K562 (cell line): Measurements from ENCODE around the gene EBI3. TPM values are rescaled to one million over a fixed set of nuclear protein-coding genes. Genes with fewer than 3 reads are reported as not detected.

Experiments used
- ATAC-seq: fragments of 200-7000 bp; cut with Tn5 transposase; 3 replicates; pipeline ENCODE4 v1.9.1; 2020; ENCODE audit warnings: moderate library complexity
- BruUV-seq: library from RNA; stranded (reverse); fragments of 400-500 nt; replicated peaks from 2 replicates; lab custom pipeline; 2021; lab: Mats Ljungman, UMichigan
- CTCF ChIA-PET: fragments of 300-600 bp; formaldehyde crosslinking; extraction: SDS; loops from one replicate; lab custom pipeline; 2021; ENCODE audit warnings: low intra/inter-chr PET ratio; lab: Yijun Ruan, JAX
- POLR2A ChIA-PET: fragments of 300-600, 350-650 bp; sonication (Branson Sonifier 250); formaldehyde crosslinking; extraction: SDS; loops from one replicate; lab custom pipeline; 2021; ENCODE audit warnings: antibody characterized with exemption, inconsistent platforms; lab: Yijun Ruan, JAX
- DNase-seq, 4 experiments: peaks; one replicate each; pipeline versions ENCODE4 v3.0.0 to v3.0.0-alpha.2; 2011 to 2018; ENCODE audit warnings: low spot score in 3 of 4, mixed read lengths in 3 of 4; ENCODE audit errors: extremely low read depth in 1 of 4
- FAIRE-seq: peaks from 2 replicates; lab custom pipeline; 2011; peaks lifted over from hg19 to GRCh38; lab: Jason Lieb, UNC
- H2AFZ ChIP-seq: 2 replicates; pipeline ENCODE4 v1.6.0; 2011; ENCODE audit warnings: low read depth, low read length, control low read depth, inconsistent platforms
- H3K27ac ChIP-seq: fragments of 200-600 bp; 3 replicates; pipeline ENCODE4 v1.8.0; 2011; ENCODE audit warnings: low read depth, mild to moderate bottlenecking, control low read depth, inconsistent platforms, low read length, moderate library complexity, mixed read lengths; ENCODE audit errors: extremely low read depth
- H3K27me3 ChIP-seq, 2 experiments: fragments of 300-600 bp in 1 of 2; 2 replicates in 1 of 2; 3 replicates in 1 of 2; pipeline versions ENCODE4 v1.6.0 to v1.8.0; 2011; ENCODE audit warnings: inconsistent platforms in 2 of 2, low read length in 2 of 2, mild to moderate bottlenecking in 1 of 2, mixed read lengths in 1 of 2, moderate library complexity in 1 of 2; ENCODE audit not compliant: control insufficient read depth in 2 of 2, insufficient read depth in 2 of 2
- H3K36me3 ChIP-seq: fragments of 300-600 bp; 3 replicates; pipeline ENCODE4 v1.8.0; 2011; ENCODE audit warnings: mild to moderate bottlenecking, low read length, inconsistent platforms; ENCODE audit not compliant: control insufficient read depth, insufficient read depth
- H3K4me1 ChIP-seq, 2 experiments: fragments of 200-600 bp in 1 of 2; replicated peaks in 1 of 2; 2 replicates in 1 of 2; 3 replicates in 1 of 2; pipeline versions ENCODE4 v1.5.1 to v1.8.0; 2011; ENCODE audit warnings: inconsistent platforms in 2 of 2, low read length in 2 of 2, mild to moderate bottlenecking in 1 of 2, mixed read lengths in 1 of 2, moderate library complexity in 1 of 2; ENCODE audit not compliant: control insufficient read depth in 2 of 2, insufficient read depth in 2 of 2
- H3K4me2 ChIP-seq: 2 replicates; pipeline ENCODE4 v1.6.1; 2011; ENCODE audit warnings: low read length, control low read depth, inconsistent platforms, mixed read lengths; ENCODE audit not compliant: insufficient read depth
- H3K4me3 ChIP-seq: fragments of 200-600 bp; sonication (generic), shearing (Covaris generic); 2 replicates; pipeline ENCODE4 v1.5.1; 2016; ENCODE audit warnings: control low read depth, inconsistent platforms
- H3K79me2 ChIP-seq: fragments of 200-600 bp; 3 replicates; pipeline ENCODE4 v1.8.0; 2011; ENCODE audit warnings: low read length, inconsistent platforms; ENCODE audit not compliant: control insufficient read depth, insufficient read depth
- H3K9ac ChIP-seq, 2 experiments: 2 replicates each; pipeline versions ENCODE4 v1.6.0 to v1.6.1; 2011; ENCODE audit warnings: low read depth in 2 of 2, low read length in 2 of 2, control low read depth in 1 of 2, inconsistent platforms in 1 of 2, mild to moderate bottlenecking in 1 of 2, mixed read lengths in 1 of 2; ENCODE audit not compliant: insufficient read depth in 1 of 2
- H3K9me1 ChIP-seq: one replicate; pipeline ENCODE4 v1.6.0; 2011; ENCODE audit warnings: inconsistent platforms, mild to moderate bottlenecking, low read length, moderate library complexity; ENCODE audit not compliant: control insufficient read depth, insufficient read depth
- H3K9me3 ChIP-seq: replicated peaks from 2 replicates; pipeline ENCODE4 v1.5.1; 2011; ENCODE audit warnings: low read depth, low read length, inconsistent platforms; ENCODE audit not compliant: control insufficient read depth, insufficient read depth
- H4K20me1 ChIP-seq: replicated peaks from 2 replicates; pipeline ENCODE4 v1.6.1; 2011; ENCODE audit warnings: low read length, inconsistent platforms, mixed read lengths; ENCODE audit not compliant: control insufficient read depth, insufficient read depth
- BMI1 ChIP-seq: fragments of 150-350 bp; IDR thresholded peaks from 2 replicates; pipeline ENCODE4 v1.6.1; 2014; ENCODE audit warnings: low read length
- CBFA2T2 ChIP-seq: fragments of 450-650 bp; conservative IDR thresholded peaks from 2 replicates; pipeline ENCODE4 v1.6.1; 2017; ENCODE audit warnings: mild to moderate bottlenecking
- FOXA1 ChIP-seq: fragments of 450-650 bp; IDR thresholded peaks from 2 replicates; pipeline ENCODE4 v1.6.1; 2016; ENCODE audit warnings: mild to moderate bottlenecking, borderline replicate concordance
- GATAD2A ChIP-seq: fragments of 450-650 bp; IDR thresholded peaks from 2 replicates; pipeline ENCODE4 v1.6.1; 2017
- HINFP ChIP-seq: fragments of 450-650 bp; conservative IDR thresholded peaks from 2 replicates; pipeline ENCODE4 v1.6.1; 2016; ENCODE audit warnings: missing genetic modification characterization, low read depth, mild to moderate bottlenecking, control low read depth, missing compliant biosample characterization
- KDM1A ChIP-seq, 2 experiments: fragments of 450-650 bp; IDR thresholded peaks; 2 replicates each; pipeline ENCODE4 v1.6.1; 2016; ENCODE audit warnings: mild to moderate bottlenecking in 2 of 2
- MCM2 ChIP-seq: fragments of 450-650 bp; IDR thresholded peaks from 2 replicates; pipeline ENCODE4 v1.6.1; 2017; ENCODE audit warnings: low read depth, mild to moderate bottlenecking
- MLLT1 ChIP-seq, 2 experiments: fragments of 450-650 bp; IDR thresholded peaks; 2 replicates each; pipeline ENCODE4 v1.6.1; 2016
- NBN ChIP-seq: fragments of 450-650 bp; IDR thresholded peaks from 2 replicates; pipeline ENCODE4 v1.6.1; 2016; ENCODE audit warnings: low read depth, mild to moderate bottlenecking
- NFIC ChIP-seq: fragments of 450-650 bp; IDR thresholded peaks from 2 replicates; pipeline ENCODE4 v1.6.1; 2017; ENCODE audit warnings: mild to moderate bottlenecking, inconsistent platforms
- PHF20 ChIP-seq: fragments of 450-650 bp; IDR thresholded peaks from 2 replicates; pipeline ENCODE4 v1.6.1; 2018; ENCODE audit not compliant: partially characterized antibody
- POU5F1 ChIP-seq: fragments of 150-350 bp; IDR thresholded peaks from 2 replicates; pipeline ENCODE4 v1.6.1; 2014; ENCODE audit warnings: borderline replicate concordance, low read length, low read depth, mild to moderate bottlenecking; ENCODE audit not compliant: partially characterized antibody
- PTBP1 ChIP-seq: fragments of 200-400 bp; formaldehyde crosslinking; IDR thresholded peaks from 2 replicates; pipeline ENCODE4 v1.6.1; 2017; ENCODE audit warnings: low read depth, low read length
- PURB ChIP-seq: sonication (generic); formaldehyde crosslinking; IDR thresholded peaks from 2 replicates; pipeline ENCODE4 v1.9.0; 2021; ENCODE audit warnings: low read depth, mild to moderate bottlenecking, missing genetic modification reagents
- SMARCE1 ChIP-seq: fragments of 450-650 bp; IDR thresholded peaks from 2 replicates; pipeline ENCODE4 v1.7.1; 2016; ENCODE audit warnings: mild to moderate bottlenecking
- ZBTB2 ChIP-seq: fragments of 450-650 bp; IDR thresholded peaks from 2 replicates; pipeline ENCODE4 v1.6.1; 2016; ENCODE audit warnings: antibody characterized with exemption
- ZFX ChIP-seq: sonication (generic); formaldehyde crosslinking; IDR thresholded peaks from 2 replicates; pipeline ENCODE4 v1.8.0; 2022; ENCODE audit warnings: mild to moderate bottlenecking, missing genetic modification reagents, moderate library complexity
- ZNF133 ChIP-seq: fragments of 250-450 bp; sonication (Bioruptor Pico); IDR thresholded peaks from 2 replicates; pipeline ENCODE4 v1.4.0; 2020; ENCODE audit warnings: mild to moderate bottlenecking
- ZNF263 ChIP-seq: sonication (generic); formaldehyde crosslinking; IDR thresholded peaks from 2 replicates; pipeline ENCODE4 v1.8.0; 2022; ENCODE audit warnings: mild to moderate bottlenecking, missing genetic modification reagents, borderline replicate concordance
- ZNF3 ChIP-seq: fragments of 250-450 bp; sonication (Bioruptor Pico); IDR thresholded peaks from 2 replicates; pipeline ENCODE4 v1.5.0; 2021; ENCODE audit warnings: mild to moderate bottlenecking, moderate library complexity
- WGBS: fragments of 100-300 bp; shearing (Covaris generic); methylation state at CpG from one replicate; pipeline ENCODE4 v1.1.6; 2016; ENCODE audit warnings: low coverage, mixed read lengths; ENCODE audit not compliant: insufficient coverage; ENCODE audit errors: missing lambda C conversion rate; 5-methylcytosine and 5-hydroxymethylcytosine counted together
- in situ Hi-C: fragments of 300-500 bp; cut with MboI; formaldehyde crosslinking; loops from 4 replicates; pipeline ENCODE4 v1.15.0; 2018; ENCODE audit warnings: inconsistent platforms, mixed read lengths
- intact Hi-C: fragments of 100-400 bp; cut with micrococcal nuclease; formaldehyde crosslinking; loops from 2 replicates; pipeline ENCODE4 v1.14.2; 2022
- polyA plus RNA-seq, 8 experiments: library from polyadenylated mRNA; depleted of rRNA in 4 of 8; stranded (reverse) in 5 of 8; unstranded in 3 of 8; fragments of >200 nt; fragmentation: Nextera tagmentation in 2 of 8; fragmentation: Illumina TruSeq in 1 of 8; extraction: Ambion mirVana in 2 of 8; extraction: Trizol in 1 of 8; gene quantifications; 2 replicates each; pipeline versions ENCODE4 v1.2.1 to v1.2.3, GENCODE V29; 2011 to 2014; ENCODE audit warnings: inconsistent platforms in 1 of 8, missing spikeins in 1 of 8
- total RNA-seq, 7 experiments: library from RNA; depleted of rRNA in 6 of 7; stranded (reverse); fragments of >200 nt in 6 of 7; fragmentation: Illumina TruSeq in 2 of 7; extraction: Trizol in 2 of 7; gene quantifications; 2 replicates each; pipeline versions ENCODE4 v1.2.1 to v1.2.3, GENCODE V29; 2011 to 2021; ENCODE audit warnings: low replicate concordance in 1 of 7

The EBI3 gene
- total and polyA plus RNA-seq, 9 of the 15 experiments (the other 6 are each of a cell fraction or from before 2014, with no cell fraction given) = 0.08 to 0.35 (median 0.22) TPM; not detected in 6

GRCh38 chr19:4210166-4210731 is 19.1 kb upstream of the EBI3 start (continued):
- TF ChIP-seq ZNF3 (CRISPR knock-in tag) = no peak
- peak; percentile 41 to 51; a peak in 1 of 4 replicates for TF ChIP-seq KDM1A (IDR thresholded peaks at IDR 0.05)
- peak; percentile 70; the same call in 1 of the 2 replicates for TF ChIP-seq PTBP1
- TF ChIP-seq FOXA1 = no peak
- TF ChIP-seq POU5F1 = no peak
- TF ChIP-seq ZFX (CRISPR knock-in tag) = no peak
- TF ChIP-seq BMI1 = no peak
- peak; percentile 62 for TF ChIP-seq NFIC
- TF ChIP-seq ZNF263 (CRISPR knock-in tag) = no peak

- BruUV-seq = no TSS peak
- H3K27me3 ChIP-seq = peaks cover 10 to 34% of the 10 kb centered on the region in 2 experiments; a peak in 4 of 5 replicates
- H2AFZ ChIP-seq = no peak overlapping the region
- H3K9me1 ChIP-seq = peaks cover 3% of the 10 kb centered on the region
- no peaks in the 10 kb centered on the region for H3K79me2 ChIP-seq
- ATAC-seq (no peak), DNase-seq (no peak), FAIRE-seq (no peak)
- intact Hi-C loops (no loop called here), in situ Hi-C loops (no loop called here)
- no peak overlapping the region for H3K4me3 ChIP-seq
- ChIA-PET POLR2A (interaction anchor here (0.6 kb wide), 1 partner anchor 206 kb away, joined by 3 read pairs; no protein-coding TSS in a partner anchor), CTCF (no interaction called here)
- H3K4me1 ChIP-seq = peaks cover 0 to 12% of the 10 kb centered on the region in 2 experiments; a peak in 2 of 5 replicates
- no peak overlapping the region for H3K9ac ChIP-seq
- WGBS = 28% methylated on average over 3 of the region's 3 CpGs
- no peak overlapping the region for H3K4me2 ChIP-seq
- H3K36me3 ChIP-seq = no peaks in the 10 kb centered on the region
- no peak overlapping the region for H3K27ac ChIP-seq
- no peaks in the 10 kb centered on the region for H4K20me1 ChIP-seq
- H3K9me3 ChIP-seq = no peaks in the 10 kb centered on the region
- TF ChIP-seq MLLT1 (IDR thresholded peaks at IDR 0.05) (0 out of 4 replicates have a peak, but pooled peaks of 1 of the 2 experiments have one; percentile 19), CBFA2T2 (no peak), PHF20 (peak; percentile 33), HINFP (tag) (0 out of 2 replicates have a peak, but pooled peaks have one; percentile 29), ZNF133 (no peak), SMARCE1 (no peak), GATAD2A (0 out of 2 replicates have a peak, but pooled peaks have one; percentile 58), MCM2 (no peak), NBN (no peak), PURB (CRISPR knock-in tag) (no peak), ZBTB2 (peak; percentile 47; the same call in 1 of the 2 replicates)
These were observed 16.2 kb upstream of the EBI3 start for GRCh38 chr19:4213116-4213515.
